Measurements from ENCODE around the gene LAMA2. TPM values are rescaled to one million over a fixed set of nuclear protein-coding genes. Genes with fewer than 3 reads are reported as not detected.

Gene LAMA2
- polyA plus RNA-seq, 1 of the 3 experiments (the other 2 are of a cell fraction): 0.92 TPM

GRCh38 chr6:129434091-129434490, 551.2 kb downstream of the LAMA2 start:
- Histone ChIP-seq H3K9me3 (no peaks in the 10 kb centered on the region), H3K9ac (no peak overlapping the region), H3K4me2 (no peak overlapping the region)

More at GRCh38 chr6:129434091-129434490, 551.2 kb downstream of the LAMA2 start:
- Histone ChIP-seq H3F3A (replicated peaks; ENCODE audit: insufficient read depth) (no peaks in the 10 kb centered on the region), H3K27me3 (ENCODE audit: insufficient read depth) (no peaks in the 10 kb centered on the region), H3K4me3 (ENCODE audit: low read depth in 2 of 2, low read length in 1 of 2) (no peak overlapping the region), H3K9me2 (no peaks in the 10 kb centered on the region; the same call in 1 of the 2 replicates), H2AFZ (ENCODE audit: low read depth) (no peak overlapping the region), H3K27ac (ENCODE audit: low read depth in 2 of 2, low read length in 1 of 2) (no peak overlapping the region), H3K79me2 (ENCODE audit: insufficient read depth) (no peaks in the 10 kb centered on the region), H4K20me1 (ENCODE audit: insufficient read depth) (no peaks in the 10 kb centered on the region), H3K4me1 (ENCODE audit: control insufficient read depth in 1 of 2, insufficient read depth in 2 of 2, low read depth in 1 of 2, low read length in 1 of 2) (no peaks in the 10 kb centered on the region), H3K36me3 (replicated peaks in 1 of 2; ENCODE audit: control insufficient read depth in 1 of 2, insufficient read depth in 2 of 2, low read length in 1 of 2) (no peaks in the 10 kb centered on the region)
- TF ChIP-seq ZBTB33 (IDR thresholded peaks at IDR 0.05; ENCODE audit: borderline replicate concordance, low read depth): no peak
- TF ChIP-seq USF1 (IDR thresholded peaks at IDR 0.05; ENCODE audit: borderline replicate concordance, low read depth): no peak
- no peak for TF ChIP-seq CHD2 (IDR thresholded peaks at IDR 0.05; ENCODE audit: low read length, partially characterized antibody)
- no peak for TF ChIP-seq FOSL2 (IDR thresholded peaks at IDR 0.05; ENCODE audit: borderline replicate concordance, low read depth)
- no peak for TF ChIP-seq TAF1 (IDR thresholded peaks at IDR 0.05; ENCODE audit: borderline replicate concordance, low read depth, low read length)
- no peak for TF ChIP-seq MAX (IDR thresholded peaks at IDR 0.05; ENCODE audit: low read depth)
- TF ChIP-seq YY1 (IDR thresholded peaks at IDR 0.05; ENCODE audit: low read depth): no peak
- TF ChIP-seq RAD21 (IDR thresholded peaks at IDR 0.05; ENCODE audit: low read length): no peak
- TF ChIP-seq IRF3 (IDR thresholded peaks at IDR 0.05; ENCODE audit: low read depth, low read length): no peak
- TF ChIP-seq NFIC (IDR thresholded peaks at IDR 0.05; ENCODE audit: borderline replicate concordance): no peak
- TF ChIP-seq JUND (IDR thresholded peaks at IDR 0.05): no peak
- TF ChIP-seq SMC3 (IDR thresholded peaks at IDR 0.05; ENCODE audit: low read depth, low read length): no peak
- TF ChIP-seq GABPA (IDR thresholded peaks at IDR 0.05; ENCODE audit: low read depth): no peak
- TF ChIP-seq MXI1 (IDR thresholded peaks at IDR 0.05; ENCODE audit: low read depth, low read length): no peak
- DNase-seq: no peak
- CTCF ChIA-PET: no interaction called here
- WGBS (ENCODE audit: low lambda C conversion rate): 49% methylated on average over 3 of the region's 3 CpGs
- POLR2A ChIA-PET: no interaction called here

All from SK-N-SH (cell line).